ENCODE measurements around the gene CYBRD1. TPM values are rescaled to one million over a fixed set of nuclear protein-coding genes. Genes with fewer than 3 reads are reported as not detected.
"Not testable (repeated sequence)": the region's sequence is repeated elsewhere in the genome, so short reads cannot be mapped to it uniquely, and the experiment has no call there.

Gene CYBRD1
- polyA plus RNA-seq, 1 donor (not counting 4 experiments of a cell fraction or from before 2014, with no cell fraction given) = 72.7 TPM

DNA sequence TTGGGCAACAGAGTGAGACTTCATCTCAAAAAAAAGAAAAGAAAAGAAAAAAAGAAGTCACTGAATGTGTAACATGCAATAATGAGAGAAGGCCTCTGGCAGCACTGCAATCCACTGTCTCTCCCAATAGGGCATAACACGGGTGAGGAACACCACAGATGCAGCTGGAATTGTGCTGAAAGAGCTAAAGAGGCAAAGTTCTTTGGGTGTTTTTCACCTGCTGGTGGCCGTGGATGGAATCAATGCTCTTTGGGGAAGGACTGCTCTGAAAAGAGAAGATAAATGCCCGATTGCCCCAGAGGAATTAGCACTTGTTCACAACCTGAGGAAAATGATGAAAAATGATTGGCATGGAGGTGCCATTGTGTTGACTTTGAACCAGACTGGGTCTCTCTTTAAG, 31.0 kb upstream of the CYBRD1 start:
- Histone ChIP-seq H2AFZ (ENCODE audit: control insufficient read depth, low read length) (no peak overlapping the region), H3K9me1 (ENCODE audit: control insufficient read depth, extremely low read depth, insufficient read depth, low read length) (no peaks in the 10 kb centered on the region), H3K27ac (ENCODE audit: control insufficient read depth, insufficient read depth, low read length) (no peak overlapping the region), H3K4me2 (ENCODE audit: control insufficient read depth, extremely low read depth, insufficient read depth, low read depth, low read length) (no peak overlapping the region), H3K9ac (ENCODE audit: control insufficient read depth, extremely low read depth, insufficient read depth, low read length) (no peak overlapping the region), H3K4me1 (ENCODE audit: control insufficient read depth, extremely low read depth, insufficient read depth, low read length) (peaks cover 16% of the 10 kb centered on the region), H4K20me1 (ENCODE audit: control insufficient read depth, extremely low read depth, insufficient read depth, low read length) (no peaks in the 10 kb centered on the region), H3K9me3 (ENCODE audit: control insufficient read depth, low read depth, low read length) (no peaks in the 10 kb centered on the region), H3K79me2 (ENCODE audit: control insufficient read depth, insufficient read depth, low read length) (no peaks in the 10 kb centered on the region), H3K4me3 (ENCODE audit: control insufficient read depth in 2 of 3, extremely low read depth in 1 of 3, insufficient read depth in 2 of 3, low read depth in 1 of 3, low read length in 3 of 3) (no peak overlapping the region), H3K27me3 (ENCODE audit: control insufficient read depth, extremely low read depth, insufficient read depth, low read length) (no peaks in the 10 kb centered on the region), H3K36me3 (ENCODE audit: control insufficient read depth in 2 of 2, extremely low read depth in 1 of 2, insufficient read depth in 2 of 2, low read length in 2 of 2) (no peaks in the 10 kb centered on the region)
- FAIRE-seq (no peak), DNase-seq (ENCODE audit: low read depth, low spot score) (no peak)
- no peak for TF ChIP-seq EZH2 (IDR thresholded peaks at IDR 0.05; ENCODE audit: low read length)
- TF ChIP-seq, protein P1, sequence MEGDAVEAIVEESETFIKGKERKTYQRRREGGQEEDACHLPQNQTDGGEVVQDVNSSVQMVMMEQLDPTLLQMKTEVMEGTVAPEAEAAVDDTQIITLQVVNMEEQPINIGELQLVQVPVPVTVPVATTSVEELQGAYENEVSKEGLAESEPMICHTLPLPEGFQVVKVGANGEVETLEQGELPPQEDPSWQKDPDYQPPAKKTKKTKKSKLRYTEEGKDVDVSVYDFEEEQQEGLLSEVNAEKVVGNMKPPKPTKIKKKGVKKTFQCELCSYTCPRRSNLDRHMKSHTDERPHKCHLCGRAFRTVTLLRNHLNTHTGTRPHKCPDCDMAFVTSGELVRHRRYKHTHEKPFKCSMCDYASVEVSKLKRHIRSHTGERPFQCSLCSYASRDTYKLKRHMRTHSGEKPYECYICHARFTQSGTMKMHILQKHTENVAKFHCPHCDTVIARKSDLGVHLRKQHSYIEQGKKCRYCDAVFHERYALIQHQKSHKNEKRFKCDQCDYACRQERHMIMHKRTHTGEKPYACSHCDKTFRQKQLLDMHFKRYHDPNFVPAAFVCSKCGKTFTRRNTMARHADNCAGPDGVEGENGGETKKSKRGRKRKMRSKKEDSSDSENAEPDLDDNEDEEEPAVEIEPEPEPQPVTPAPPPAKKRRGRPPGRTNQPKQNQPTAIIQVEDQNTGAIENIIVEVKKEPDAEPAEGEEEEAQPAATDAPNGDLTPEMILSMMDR (optimal IDR thresholded peaks at IDR 0.05 in 1 of 3, IDR thresholded peaks at IDR 0.05 in 1 of 3, conservative IDR thresholded peaks at IDR 0.05 in 1 of 3; ENCODE audit: extremely low read depth in 1 of 3, insufficient read depth in 2 of 3, low read length in 3 of 3) = no peak
- dilution Hi-C loops (cut with MboI; ENCODE audit: extremely low pct_ligation_motif_present, low sequenced_read_pairs) = no loop called here

DNA sequence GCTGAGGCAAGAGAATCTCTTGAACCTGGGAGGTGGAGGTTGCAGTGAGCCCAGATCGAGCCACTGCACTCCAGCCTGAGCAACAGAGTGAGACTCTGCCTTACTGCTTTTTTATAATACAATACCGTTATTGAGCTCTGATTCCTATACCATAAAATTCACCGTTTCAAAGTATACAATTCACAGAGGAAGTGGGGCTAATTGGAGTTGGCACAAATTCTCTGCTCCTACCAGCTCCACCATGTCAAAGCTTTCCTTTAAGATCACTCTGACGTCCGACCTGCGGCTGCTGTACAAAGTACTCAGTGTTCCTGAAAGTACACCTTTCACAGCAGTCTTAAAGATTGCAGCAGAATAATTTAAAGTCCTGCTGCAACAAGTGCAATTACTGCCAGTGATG, 29.6 kb upstream of the CYBRD1 start:
- FAIRE-seq (no peak), DNase-seq (ENCODE audit: low read depth, low spot score) (no peak)
- H3K79me2 ChIP-seq (ENCODE audit: control insufficient read depth, insufficient read depth, low read length) = no peaks in the 10 kb centered on the region
- no peak for TF ChIP-seq EZH2 (IDR thresholded peaks at IDR 0.05; ENCODE audit: low read length)
- TF ChIP-seq, protein P1 (optimal IDR thresholded peaks at IDR 0.05 in 1 of 3, IDR thresholded peaks at IDR 0.05 in 1 of 3, conservative IDR thresholded peaks at IDR 0.05 in 1 of 3; ENCODE audit: extremely low read depth in 1 of 3, insufficient read depth in 2 of 3, low read length in 3 of 3) = no peak
- H3K4me2 ChIP-seq (ENCODE audit: control insufficient read depth, extremely low read depth, insufficient read depth, low read depth, low read length) = no peak overlapping the region
- H3K4me1 ChIP-seq (ENCODE audit: control insufficient read depth, extremely low read depth, insufficient read depth, low read length) = peaks cover 16% of the 10 kb centered on the region
- no peaks in the 10 kb centered on the region for H3K9me1 ChIP-seq (ENCODE audit: control insufficient read depth, extremely low read depth, insufficient read depth, low read length)
- H4K20me1 ChIP-seq (ENCODE audit: control insufficient read depth, extremely low read depth, insufficient read depth, low read length) = no peaks in the 10 kb centered on the region
- H2AFZ ChIP-seq (ENCODE audit: control insufficient read depth, low read length) = no peak overlapping the region
- H3K27ac ChIP-seq (ENCODE audit: control insufficient read depth, insufficient read depth, low read length) = no peak overlapping the region
- H3K9ac ChIP-seq (ENCODE audit: control insufficient read depth, extremely low read depth, insufficient read depth, low read length) = no peak overlapping the region
- no peaks in the 10 kb centered on the region for H3K9me3 ChIP-seq (ENCODE audit: control insufficient read depth, low read depth, low read length)
- H3K4me3 ChIP-seq (ENCODE audit: control insufficient read depth in 2 of 3, extremely low read depth in 1 of 3, insufficient read depth in 2 of 3, low read depth in 1 of 3, low read length in 3 of 3) = no peak overlapping the region
- no peaks in the 10 kb centered on the region for H3K27me3 ChIP-seq (ENCODE audit: control insufficient read depth, extremely low read depth, insufficient read depth, low read length)
- dilution Hi-C loops (cut with MboI; ENCODE audit: extremely low pct_ligation_motif_present, low sequenced_read_pairs) = no loop called here
- no peaks in the 10 kb centered on the region for H3K36me3 ChIP-seq (ENCODE audit: control insufficient read depth in 2 of 2, extremely low read depth in 1 of 2, insufficient read depth in 2 of 2, low read length in 2 of 2)

DNA sequence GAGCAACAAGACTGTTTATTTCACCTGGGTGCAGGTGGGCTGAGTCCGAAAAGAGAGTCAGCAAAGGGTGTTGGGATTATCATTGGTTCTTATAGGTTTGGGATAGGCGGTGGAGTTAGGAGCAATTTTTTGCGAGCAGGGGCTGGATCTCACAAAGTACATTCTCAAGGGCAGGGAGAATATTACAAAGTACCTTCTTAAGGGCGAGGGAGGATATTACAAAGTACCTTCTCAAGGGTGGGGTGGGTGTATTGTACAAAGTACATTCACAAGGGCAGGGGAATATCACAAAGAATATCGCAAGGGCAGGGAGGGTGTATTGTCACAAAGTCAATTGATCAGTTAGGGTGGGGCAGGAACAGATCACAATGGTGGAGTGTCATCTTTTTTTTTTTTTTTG, 24.6 kb upstream of the CYBRD1 start:
- H3K9me3 ChIP-seq (ENCODE audit: control insufficient read depth, low read depth, low read length); DNase-seq (ENCODE audit: low read depth, low spot score); H3K4me2 ChIP-seq (ENCODE audit: control insufficient read depth, extremely low read depth, insufficient read depth, low read depth, low read length); FAIRE-seq; H3K27ac ChIP-seq (ENCODE audit: control insufficient read depth, insufficient read depth, low read length); H3K36me3 ChIP-seq (ENCODE audit: control insufficient read depth in 2 of 2, extremely low read depth in 1 of 2, insufficient read depth in 2 of 2, low read length in 2 of 2); H3K9me1 ChIP-seq (ENCODE audit: control insufficient read depth, extremely low read depth, insufficient read depth, low read length); H4K20me1 ChIP-seq (ENCODE audit: control insufficient read depth, extremely low read depth, insufficient read depth, low read length); H3K4me3 ChIP-seq (ENCODE audit: control insufficient read depth in 2 of 3, extremely low read depth in 1 of 3, insufficient read depth in 2 of 3, low read depth in 1 of 3, low read length in 3 of 3); H3K27me3 ChIP-seq (ENCODE audit: control insufficient read depth, extremely low read depth, insufficient read depth, low read length); dilution Hi-C loops (cut with MboI; ENCODE audit: extremely low pct_ligation_motif_present, low sequenced_read_pairs); H3K9ac ChIP-seq (ENCODE audit: control insufficient read depth, extremely low read depth, insufficient read depth, low read length); H2AFZ ChIP-seq (ENCODE audit: control insufficient read depth, low read length); H3K4me1 ChIP-seq (ENCODE audit: control insufficient read depth, extremely low read depth, insufficient read depth, low read length); H3K79me2 ChIP-seq (ENCODE audit: control insufficient read depth, insufficient read depth, low read length): not testable (repeated sequence)
